GM21360 (cell line): Measurements from ENCODE around the gene BCL10.

Experiments used
- ATAC-seq: cut with Tn5 transposase; IDR thresholded peaks from one replicate; pipeline ENCODE4 v1.9.1; 2021; ENCODE audit warnings: mild to moderate bottlenecking, moderate library complexity; ENCODE audit not compliant: unreplicated experiment

The BCL10 gene

GRCh38 chr1:85276215-85276977 lies at the start of gene BCL10:
BCL10 (minus strand) TSS chr1:85276632; CDS start chr1:85276352, 280 bp downstream.
- ATAC-seq: peak; percentile 96

DNA sequence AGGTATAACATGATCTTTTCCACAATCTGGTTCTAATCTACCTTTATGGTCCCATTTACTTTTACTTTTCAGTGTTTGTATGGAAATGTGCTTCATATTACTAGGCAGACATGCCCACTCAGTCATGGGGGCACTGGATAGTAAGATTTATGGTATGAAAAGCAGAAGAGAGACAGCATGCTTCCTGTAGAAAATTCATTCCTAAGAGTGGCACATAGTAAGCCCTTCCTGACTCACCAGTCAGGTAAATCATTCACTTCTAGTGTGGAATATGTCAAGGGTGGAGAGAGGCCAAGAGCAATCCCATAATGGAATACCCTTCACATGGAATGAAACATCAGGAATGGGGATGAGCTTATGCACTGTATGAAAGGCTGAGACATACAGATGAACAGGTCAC lies 49.5 kb upstream of the BCL10 start:
- ATAC-seq: no peak

GRCh38 chr1:85323770-85324169 lies 47.3 kb upstream of the BCL10 start:
- no peak for ATAC-seq

GRCh38 chr1:85322655-85323054 lies 46.2 kb upstream of the BCL10 start:
- no peak for ATAC-seq

GRCh38 chr1:85321237-85321964 lies 45.0 kb upstream of the BCL10 start:
- ATAC-seq: no peak

- no peak for ATAC-seq
Measured at GRCh38 chr1:85320371-85321131, 44.1 kb upstream of the BCL10 start.

DNA sequence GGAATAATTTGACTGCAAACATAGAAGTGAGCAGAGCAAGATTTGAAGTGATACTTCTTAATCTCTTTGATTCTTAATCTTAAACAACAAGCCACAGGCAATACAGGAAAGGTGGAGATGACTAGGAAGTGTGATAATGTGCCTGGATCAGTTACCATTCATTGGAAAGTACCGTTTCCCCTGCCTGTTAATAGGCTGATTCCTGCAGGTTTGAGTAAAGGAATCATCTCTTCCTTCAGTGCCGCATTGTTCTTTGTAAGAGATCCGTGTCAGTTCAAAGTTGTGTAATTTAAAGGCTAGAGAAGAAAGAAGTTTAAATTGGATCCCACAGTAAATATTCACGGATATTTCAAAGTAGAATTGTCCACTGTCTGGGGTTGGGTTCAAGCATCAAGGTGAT lies 43.5 kb upstream of the BCL10 start:
- no peak for ATAC-seq

GRCh38 chr1:85319491-85319890 lies 43.1 kb upstream of the BCL10 start:
- no peak for ATAC-seq

- ATAC-seq: no peak
Measured at GRCh38 chr1:85318217-85318616, 41.8 kb upstream of the BCL10 start.

DNA sequence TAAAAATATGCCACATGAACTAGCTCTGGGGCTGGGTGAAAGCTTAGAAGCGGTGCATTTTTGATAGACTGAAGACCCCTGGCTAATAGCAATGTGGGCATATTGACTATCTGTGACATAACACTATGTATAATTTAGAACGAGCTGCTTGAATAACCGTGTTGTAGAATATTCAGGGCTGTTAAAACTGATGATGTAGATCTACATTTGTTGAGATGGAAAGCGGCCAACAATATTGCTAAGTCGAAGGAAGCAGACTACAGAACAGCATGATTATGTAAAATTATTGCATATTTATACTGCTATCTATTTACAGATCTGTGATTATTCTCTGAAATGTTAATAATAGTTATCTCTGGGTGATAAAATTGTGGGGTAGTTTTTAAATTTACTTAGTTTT lies 41.1 kb upstream of the BCL10 start:
- ATAC-seq: no peak

DNA sequence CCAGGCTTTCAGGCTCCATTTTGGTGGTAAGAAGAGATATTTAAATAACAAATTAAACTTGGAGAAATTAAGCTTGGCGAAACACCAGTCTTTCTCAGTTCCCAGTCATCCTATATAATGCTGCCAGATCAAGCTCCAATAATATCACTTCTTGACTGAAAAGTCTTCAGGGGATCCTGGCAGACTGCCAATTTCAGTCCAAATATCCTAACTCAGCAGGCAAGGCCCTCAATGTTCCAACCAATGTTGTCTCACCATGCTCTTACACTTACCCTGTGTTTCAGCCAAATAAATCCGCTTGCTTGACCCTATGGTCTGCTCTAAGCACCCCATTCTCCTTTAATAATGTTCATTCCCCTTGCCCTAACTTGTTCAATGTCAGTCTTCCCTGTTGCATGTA lies 39.9 kb upstream of the BCL10 start:
- ATAC-seq: no peak

DNA sequence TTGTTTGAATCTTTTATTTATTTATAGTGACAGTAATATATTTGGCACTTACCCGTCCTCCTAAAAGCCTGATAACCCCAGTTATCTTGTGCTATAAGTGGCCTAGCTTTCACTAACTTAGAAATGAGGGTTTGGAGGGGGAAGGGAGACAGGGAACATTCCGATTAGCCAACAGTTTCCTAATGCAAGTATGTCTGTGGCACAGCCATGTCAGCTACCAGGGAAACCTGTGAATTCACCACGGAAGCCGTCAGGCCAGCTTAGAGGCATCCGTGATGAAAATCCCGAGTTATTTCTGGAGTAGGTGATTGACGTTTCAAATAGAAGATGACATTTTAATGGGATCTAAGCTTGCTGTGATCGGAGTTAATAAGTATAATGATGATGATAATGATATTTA lies 39.4 kb upstream of the BCL10 start:
- no peak for ATAC-seq

DNA sequence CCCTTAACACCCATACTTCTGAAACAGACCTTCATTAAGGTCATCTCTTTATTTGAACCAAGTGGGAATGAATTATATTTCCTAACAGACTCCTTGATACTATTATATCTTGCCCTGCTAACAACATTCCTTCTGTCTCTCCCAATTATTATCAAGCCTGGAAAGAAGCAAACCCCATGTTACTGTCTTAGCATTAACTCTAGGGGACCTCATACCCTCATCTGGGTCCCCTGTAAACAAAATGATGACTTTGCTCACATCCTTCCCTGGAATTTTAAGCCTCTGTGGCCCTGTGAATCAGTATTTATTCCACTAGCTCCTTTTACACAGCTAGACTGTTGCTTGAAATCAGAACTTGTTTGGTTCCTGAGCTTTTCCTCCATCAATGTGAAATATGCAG lies 38.3 kb upstream of the BCL10 start:
- no peak for ATAC-seq

DNA sequence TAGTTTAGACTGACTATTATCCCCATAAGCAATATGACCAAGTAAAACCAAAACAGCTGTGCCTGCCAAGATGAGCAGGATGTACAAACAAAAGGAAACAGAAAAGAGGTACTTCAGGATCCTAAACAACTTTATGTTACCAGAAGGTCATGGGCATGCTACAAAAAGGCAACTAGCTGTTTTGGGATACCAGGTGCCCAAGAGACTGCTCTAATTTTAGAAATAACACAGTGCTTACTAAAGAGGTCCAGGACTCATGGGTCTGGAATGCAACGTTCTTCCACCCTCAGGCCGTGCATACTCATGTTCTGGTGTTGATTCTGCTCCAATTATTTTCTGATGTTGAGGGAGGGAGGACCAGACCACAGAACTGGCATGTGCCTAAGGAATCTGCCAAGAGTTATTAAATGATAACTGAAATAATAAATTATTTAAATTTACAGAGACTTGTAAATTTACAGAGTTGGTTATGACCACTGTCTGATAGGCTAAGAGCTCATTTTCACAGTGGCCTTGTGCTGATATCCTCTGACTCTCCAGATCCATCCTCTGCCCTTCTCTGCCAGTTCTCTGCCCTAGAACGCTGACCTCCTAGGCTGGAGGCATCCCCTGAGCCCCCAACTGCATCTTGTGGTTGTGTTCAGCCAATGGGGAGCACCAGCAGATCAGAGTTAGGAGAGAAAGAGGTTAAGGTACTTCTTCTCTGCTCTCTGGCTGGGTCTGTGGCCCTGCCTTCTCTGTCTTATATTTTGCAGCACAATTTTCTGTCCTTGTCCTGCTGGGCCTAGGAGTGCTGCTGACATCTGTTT lies 37.7 kb upstream of the BCL10 start:
- ATAC-seq: no peak

GRCh38 chr1:85311818-85312217 lies 35.4 kb upstream of the BCL10 start:
- no peak for ATAC-seq

DNA sequence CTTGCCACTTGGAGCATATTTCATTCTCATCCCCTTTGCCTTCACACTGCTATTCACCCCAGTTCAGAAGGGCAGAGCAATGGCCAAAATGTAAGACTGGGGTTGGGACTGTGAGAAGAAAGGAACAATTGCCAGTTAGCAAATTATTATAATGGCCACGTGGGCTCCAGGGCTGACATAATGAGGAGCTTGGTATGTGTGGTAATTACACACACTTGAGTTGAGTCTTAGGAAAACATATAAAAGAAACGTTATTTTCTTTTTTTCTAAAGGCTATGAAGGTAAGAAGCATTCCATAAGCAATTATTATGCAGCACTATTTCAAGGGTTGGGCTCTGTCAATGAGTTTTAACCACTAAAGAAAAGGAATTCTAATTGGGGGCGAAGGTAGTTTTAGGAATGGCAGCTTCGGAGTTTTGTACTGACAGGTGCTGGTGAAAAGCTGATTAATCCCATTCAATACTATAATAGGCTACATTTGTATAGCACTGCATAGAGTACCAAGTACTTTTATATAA lies 32.5 kb upstream of the BCL10 start:
- ATAC-seq: no peak

DNA sequence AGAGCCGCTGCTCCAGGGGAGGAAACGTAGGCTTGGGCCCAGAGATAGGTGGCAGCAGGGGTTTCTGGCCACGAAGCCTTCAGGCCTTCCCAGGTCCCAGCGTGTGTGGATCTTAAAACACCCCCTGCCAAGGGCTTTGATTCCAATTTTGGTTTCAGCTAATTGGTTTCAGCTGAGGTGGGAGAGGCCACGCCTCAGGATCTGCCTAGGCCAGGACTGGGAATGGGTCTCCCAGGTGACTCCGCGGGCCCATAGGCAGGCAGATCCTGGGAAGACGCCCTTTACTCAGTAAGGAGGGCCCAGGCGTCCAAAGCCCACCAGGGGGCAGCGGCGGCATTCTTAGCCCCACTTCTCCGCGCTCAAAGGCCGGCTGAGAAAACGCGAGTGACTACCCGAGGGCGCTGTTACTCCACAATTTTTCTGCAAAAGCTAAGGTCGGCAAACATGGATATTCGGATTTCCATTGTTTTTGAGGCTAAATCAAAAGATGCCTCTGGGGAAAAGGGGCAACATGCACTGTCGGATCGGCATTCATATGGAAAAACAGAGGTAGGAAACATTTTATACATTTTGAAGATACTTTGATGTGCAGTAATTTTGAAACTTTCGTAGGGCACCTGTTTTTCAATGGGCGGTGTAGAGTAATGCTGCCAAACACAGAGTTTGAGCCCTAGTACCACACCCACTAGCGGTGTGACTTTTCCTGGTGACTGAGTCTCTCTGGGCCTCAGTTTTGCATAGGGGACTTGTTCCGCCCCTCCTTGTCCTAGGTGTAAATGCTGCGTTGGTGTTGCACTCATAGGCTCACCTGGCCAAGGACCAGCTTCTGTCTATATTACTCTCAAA lies 31.8 kb upstream of the BCL10 start:
- ATAC-seq: peak; percentile 90

- ATAC-seq: no peak
Measured at GRCh38 chr1:85306236-85306635, 29.8 kb upstream of the BCL10 start.

GRCh38 chr1:85303440-85304162 lies 27.2 kb upstream of the BCL10 start:
- no peak for ATAC-seq
